Mesenchymal stem cell (in vitro differentiated cells and primary cell): ENCODE measurements around the gene FKRP.
A peak's percentile ranks its signal among the peaks of the same experiment; 100 is the strongest.

ENCODE experiments used
- DNase-seq: peaks from one replicate; pipeline ENCODE4 v3.0.0-alpha.2; 2013
- H2AFZ ChIP-seq: one replicate; pipeline ENCODE4 v1.6.1; 2013; ENCODE audit warnings: low read depth, mild to moderate bottlenecking, control low read depth, inconsistent platforms, low read length, moderate library complexity
- H2AK5ac ChIP-seq: 2 replicates; pipeline ENCODE4 v1.6.1; 2013; ENCODE audit warnings: low read length, moderate library complexity, mild to moderate bottlenecking, inconsistent platforms; ENCODE audit not compliant: severe bottlenecking
- H2BK120ac ChIP-seq: one replicate; pipeline ENCODE4 v1.6.1; 2013; ENCODE audit warnings: low read depth, mild to moderate bottlenecking, inconsistent platforms, low read length, moderate library complexity
- H2BK12ac ChIP-seq, 2 experiments: one replicate each; pipeline ENCODE4 v1.6.1; 2013; ENCODE audit warnings: inconsistent platforms in 2 of 2, low read length in 2 of 2, mild to moderate bottlenecking in 2 of 2, moderate library complexity in 2 of 2, control low read depth in 1 of 2
- H2BK15ac ChIP-seq: one replicate; pipeline ENCODE4 v1.6.1; 2013; ENCODE audit warnings: mild to moderate bottlenecking, low read depth, inconsistent platforms; ENCODE audit not compliant: poor library complexity, severe bottlenecking
- H2BK5ac ChIP-seq: 2 replicates; pipeline ENCODE4 v1.6.1; 2013; ENCODE audit warnings: low read depth, mild to moderate bottlenecking, low read length, control low read depth, inconsistent platforms; ENCODE audit not compliant: poor library complexity, severe bottlenecking
- H3K14ac ChIP-seq, 2 experiments: one replicate each; pipeline ENCODE4 v1.6.1; 2013; ENCODE audit warnings: inconsistent platforms in 2 of 2, low read length in 2 of 2, control low read depth in 1 of 2, mild to moderate bottlenecking in 1 of 2, moderate library complexity in 1 of 2
- H3K18ac ChIP-seq, 2 experiments: one replicate each; pipeline ENCODE4 v1.6.1; 2013; ENCODE audit warnings: inconsistent platforms in 2 of 2, low read length in 2 of 2, control low read depth in 1 of 2, low read depth in 1 of 2, mild to moderate bottlenecking in 1 of 2
- H3K23ac ChIP-seq, 2 experiments: one replicate each; pipeline ENCODE4 v1.6.1; 2013; ENCODE audit warnings: inconsistent platforms in 2 of 2, low read length in 2 of 2, mild to moderate bottlenecking in 2 of 2, moderate library complexity in 2 of 2, control low read depth in 1 of 2
- H3K27ac ChIP-seq: 2 replicates; pipeline ENCODE4 v1.5.1; 2013; ENCODE audit warnings: mild to moderate bottlenecking, moderate library complexity, low read length, control low read depth, inconsistent platforms; ENCODE audit not compliant: poor library complexity, severe bottlenecking
- H3K27me3 ChIP-seq, 2 experiments: 2 replicates each; pipeline versions ENCODE4 v1.6.1 to v1.7.0; 2013; ENCODE audit warnings: low read length in 2 of 2, mild to moderate bottlenecking in 2 of 2, moderate library complexity in 2 of 2, control low read depth in 1 of 2, inconsistent platforms in 1 of 2; ENCODE audit not compliant: control insufficient read depth in 1 of 2, insufficient read depth in 1 of 2
- H3K36me3 ChIP-seq, 2 experiments: 2 replicates each; pipeline versions ENCODE4 v1.6.1 to v1.7.0; 2013; ENCODE audit warnings: low read length in 2 of 2, control low read depth in 1 of 2, inconsistent platforms in 1 of 2, low read depth in 1 of 2, mild to moderate bottlenecking in 1 of 2; ENCODE audit not compliant: insufficient read depth in 2 of 2, control insufficient read depth in 1 of 2
- H3K4ac ChIP-seq, 2 experiments: one replicate each; pipeline ENCODE4 v1.6.1; 2013; ENCODE audit warnings: inconsistent platforms in 2 of 2, low read length in 2 of 2, mild to moderate bottlenecking in 2 of 2, moderate library complexity in 2 of 2, control low read depth in 1 of 2, low read depth in 1 of 2
- H3K4me1 ChIP-seq: 2 replicates; pipeline ENCODE4 v1.6.1; 2013; ENCODE audit warnings: low read depth, low read length, control low read depth; ENCODE audit not compliant: control insufficient read depth, insufficient read depth
- H3K4me2 ChIP-seq: 2 replicates; pipeline ENCODE4 v1.6.1; 2013; ENCODE audit warnings: low read length, mild to moderate bottlenecking, inconsistent platforms; ENCODE audit not compliant: poor library complexity, severe bottlenecking
- H3K4me3 ChIP-seq, 2 experiments: 2 replicates each; pipeline versions ENCODE4 v1.5.1 to v1.7.0; 2013; ENCODE audit warnings: low read length in 2 of 2, mild to moderate bottlenecking in 2 of 2, control low read depth in 1 of 2, low read depth in 1 of 2; ENCODE audit not compliant: insufficient read depth in 1 of 2
- H3K79me1 ChIP-seq: replicated peaks from 2 replicates; pipeline ENCODE4 v1.6.1; 2013; ENCODE audit warnings: mild to moderate bottlenecking, control low read depth, low read length, inconsistent platforms; ENCODE audit not compliant: poor library complexity, severe bottlenecking
- H3K9ac ChIP-seq: 2 replicates; pipeline ENCODE4 v1.7.0; 2013; ENCODE audit warnings: mild to moderate bottlenecking, low read length, moderate library complexity
- H3K9me3 ChIP-seq: 2 replicates; pipeline ENCODE4 v1.7.0; 2013; ENCODE audit warnings: mild to moderate bottlenecking, low read length; ENCODE audit not compliant: control insufficient read depth
- H4K8ac ChIP-seq: one replicate; pipeline ENCODE4 v1.6.1; 2013; ENCODE audit warnings: inconsistent platforms, mild to moderate bottlenecking, low read length, moderate library complexity
- H4K91ac ChIP-seq: one replicate; pipeline ENCODE4 v1.6.1; 2013; ENCODE audit warnings: mild to moderate bottlenecking, low read length, inconsistent platforms
- WGBS: methylation state at CpG from one replicate; pipeline ENCODE4 v1.1.7; 2013; ENCODE audit warnings: mixed read lengths; 5-methylcytosine and 5-hydroxymethylcytosine counted together

FKRP gene

DNA sequence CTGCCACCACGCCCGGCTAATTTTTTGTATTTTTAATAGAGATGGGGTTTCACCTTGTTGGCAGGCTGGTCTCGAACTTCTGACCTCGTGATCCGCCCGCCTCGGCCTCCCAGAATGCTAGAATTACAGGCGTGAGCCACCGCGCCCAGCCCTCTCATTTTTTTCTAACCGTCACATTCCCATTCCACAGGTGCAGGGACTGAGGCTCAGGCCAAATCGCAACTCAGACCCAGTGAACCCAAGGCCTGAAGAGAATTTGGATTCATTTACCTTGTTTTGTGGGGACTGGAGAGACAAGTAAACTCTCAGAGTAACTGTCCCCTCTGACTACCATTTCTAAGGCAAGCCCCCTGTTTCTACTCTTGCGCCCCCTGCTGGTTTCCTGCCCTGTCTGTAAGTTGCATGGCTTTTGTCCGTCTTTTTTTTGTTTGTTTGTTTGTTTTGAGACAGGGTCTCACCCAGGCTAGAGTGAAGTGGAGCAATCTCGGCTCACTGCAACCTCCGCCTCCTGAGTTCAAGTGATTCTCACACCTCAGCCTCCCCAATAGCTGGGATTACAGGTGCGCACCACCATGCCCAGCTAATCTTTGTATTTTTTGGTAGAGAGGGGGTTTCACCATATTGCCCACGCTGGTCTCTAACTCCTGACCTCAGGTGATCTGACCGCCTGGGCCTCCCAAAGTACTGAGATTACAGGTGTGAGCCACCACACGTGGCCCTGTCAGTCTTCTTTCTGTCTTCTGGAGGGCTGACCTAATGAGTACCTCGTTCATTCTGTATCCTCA lies 2.7 kb downstream of the FKRP start:
- DNase-seq = peak; percentile 79
- no peak overlapping the region for H3K18ac ChIP-seq
- no peak overlapping the region for H2AK5ac ChIP-seq
- H4K91ac ChIP-seq = no peak overlapping the region
- H3K79me1 ChIP-seq = peaks cover 17% of the 10 kb centered on the region
- no peak overlapping the region for H3K4me2 ChIP-seq
- H3K9me3 ChIP-seq = no peaks in the 10 kb centered on the region
- no peak overlapping the region for H3K9ac ChIP-seq
- H3K36me3 ChIP-seq = peaks cover 16 to 27% of the 10 kb centered on the region in 2 experiments
- no peak overlapping the region for H3K27ac ChIP-seq
- H4K8ac ChIP-seq = no peak overlapping the region
- no peak overlapping the region for H2BK15ac ChIP-seq
- no peak overlapping the region for H2AFZ ChIP-seq
- H3K4me1 ChIP-seq = peaks cover 18% of the 10 kb centered on the region
- no peak overlapping the region for H3K23ac ChIP-seq
- H3K27me3 ChIP-seq = no peaks in the 10 kb centered on the region
- H3K4ac ChIP-seq = no peak overlapping the region
- H2BK12ac ChIP-seq = no peak overlapping the region
- no peak overlapping the region for H2BK120ac ChIP-seq
- WGBS = 83% methylated on average over 18 of the region's 21 CpGs
- H3K14ac ChIP-seq = no peak overlapping the region
- no peak overlapping the region for H3K4me3 ChIP-seq
- no peak overlapping the region for H2BK5ac ChIP-seq

DNA sequence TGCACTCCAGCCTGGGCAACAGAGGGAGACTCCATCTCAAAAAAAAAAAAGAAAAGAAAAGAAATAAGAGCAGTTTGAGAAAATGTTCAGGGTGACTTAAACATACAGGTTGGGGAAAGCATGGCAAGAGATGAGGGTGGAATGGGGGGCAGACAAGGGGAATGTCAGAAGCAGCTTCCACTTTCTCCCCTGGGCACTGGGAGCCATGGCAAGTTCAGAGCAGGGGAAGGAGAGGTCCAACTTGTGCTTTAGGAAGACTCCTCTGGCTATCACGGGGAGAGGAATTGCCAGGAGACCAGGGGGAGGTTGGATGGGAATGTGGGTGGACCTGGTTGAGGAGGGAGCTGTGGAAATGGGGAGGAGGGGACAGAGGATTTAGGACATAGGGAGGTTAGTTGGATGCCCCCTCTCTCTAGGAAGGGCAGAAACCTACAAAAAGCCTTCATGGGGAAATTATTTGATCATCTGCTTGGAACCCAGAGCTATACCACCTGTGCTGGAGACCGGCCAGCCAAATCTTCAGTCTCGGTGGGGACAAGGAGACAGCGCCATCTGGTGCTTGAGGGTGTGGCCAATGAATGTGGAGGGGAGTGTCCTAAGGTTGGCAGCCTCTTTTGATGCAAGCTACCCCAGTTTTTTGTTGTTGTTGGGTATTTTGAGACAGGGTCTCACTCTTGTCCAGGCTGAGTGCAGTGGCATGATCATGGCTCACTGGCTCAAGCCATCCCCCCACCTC lies 7.7 kb downstream of the FKRP start:
- no peaks in the 10 kb centered on the region for H3K27me3 ChIP-seq
- H3K23ac ChIP-seq = no peak overlapping the region
- no peak overlapping the region for H2AFZ ChIP-seq
- 58% methylated on average over 4 of the region's 4 CpGs for WGBS
- H2BK12ac ChIP-seq = no peak overlapping the region
- no peak overlapping the region for H3K4ac ChIP-seq
- no peak overlapping the region for H2BK15ac ChIP-seq
- H3K27ac ChIP-seq = no peak overlapping the region
- no peaks in the 10 kb centered on the region for H3K9me3 ChIP-seq
- H3K79me1 ChIP-seq = peaks cover 26% of the 10 kb centered on the region
- no peak overlapping the region for H2BK120ac ChIP-seq
- peak; percentile 42 for DNase-seq
- H3K14ac ChIP-seq = no peak overlapping the region
- H3K4me3 ChIP-seq = no peak overlapping the region
- peaks cover 41% of the 10 kb centered on the region in 2 experiments for H3K36me3 ChIP-seq
- H3K18ac ChIP-seq = no peak overlapping the region
- H3K4me2 ChIP-seq = no peak overlapping the region
- H4K91ac ChIP-seq = no peak overlapping the region
- H3K4me1 ChIP-seq = peaks cover 7% of the 10 kb centered on the region
- no peak overlapping the region for H2AK5ac ChIP-seq
- H2BK5ac ChIP-seq = no peak overlapping the region
- H3K9ac ChIP-seq = no peak overlapping the region
- peak overlapping the region; percentile 46 for H4K8ac ChIP-seq

DNA sequence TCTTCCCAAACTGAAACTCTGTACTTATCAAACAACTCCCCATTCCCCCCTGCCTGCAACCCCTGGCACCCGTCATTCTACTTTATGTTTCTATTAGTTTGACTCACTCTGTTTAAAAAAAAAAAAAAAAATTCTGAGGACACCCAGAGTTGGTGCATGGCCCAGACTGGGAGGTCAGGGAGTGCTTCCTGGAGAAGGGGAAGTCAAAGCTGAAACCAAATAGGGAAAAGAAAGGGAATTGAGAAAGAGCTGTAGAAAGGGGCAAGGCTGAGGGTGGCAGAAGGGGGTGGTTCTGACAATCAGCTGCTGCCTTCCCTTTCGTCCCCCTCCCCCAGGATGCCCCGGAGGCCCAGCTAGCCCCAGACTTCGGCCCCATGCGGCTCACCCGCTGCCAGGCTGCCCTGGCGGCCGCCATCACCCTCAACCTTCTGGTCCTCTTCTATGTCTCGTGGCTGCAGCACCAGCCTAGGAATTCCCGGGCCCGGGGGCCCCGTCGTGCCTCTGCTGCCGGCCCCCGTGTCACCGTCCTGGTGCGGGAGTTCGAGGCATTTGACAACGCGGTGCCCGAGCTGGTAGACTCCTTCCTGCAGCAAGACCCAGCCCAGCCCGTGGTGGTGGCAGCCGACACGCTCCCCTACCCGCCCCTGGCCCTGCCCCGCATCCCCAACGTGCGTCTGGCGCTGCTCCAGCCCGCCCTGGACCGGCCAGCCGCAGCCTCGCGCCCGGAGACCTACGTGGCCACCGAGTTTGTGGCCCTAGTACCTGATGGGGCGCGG lies 9.4 kb downstream of the FKRP start:
- Histone ChIP-seq H2BK15ac (no peak overlapping the region), H3K4me1 (peaks cover 7% of the 10 kb centered on the region), H3K27ac (no peak overlapping the region), H3K36me3 (peaks cover 31 to 36% of the 10 kb centered on the region in 2 experiments), H2BK5ac (no peak overlapping the region), H3K9ac (no peak overlapping the region), H3K4me3 (no peak overlapping the region), H4K91ac (no peak overlapping the region), H3K9me3 (no peaks in the 10 kb centered on the region), H3K4me2 (no peak overlapping the region), H3K79me1 (peaks cover 23% of the 10 kb centered on the region), H2BK12ac (no peak overlapping the region), H4K8ac (peak overlapping the region; percentile 43), H3K14ac (no peak overlapping the region), H2AFZ (no peak overlapping the region), H3K27me3 (no peaks in the 10 kb centered on the region), H3K4ac (no peak overlapping the region), H2BK120ac (no peak overlapping the region), H3K18ac (no peak overlapping the region), H2AK5ac (no peak overlapping the region), H3K23ac (no peak overlapping the region)
- WGBS = 95% methylated on average over 38 of the region's 39 CpGs
- DNase-seq = peak; percentile 44
